K562 (cell line): Measurements from ENCODE around the gene STK4. TPM values are rescaled to one million over a fixed set of nuclear protein-coding genes. Genes with fewer than 3 reads are reported as not detected.

Experiments used
- BRD9 ChIP-seq: fragments of 450-650 bp; IDR thresholded peaks from 2 replicates; pipeline ENCODE4 v1.6.1; 2018; ENCODE audit warnings: low read depth; ENCODE audit not compliant: partially characterized antibody
- CBFA2T3 ChIP-seq: fragments of 450-650 bp; IDR thresholded peaks from 2 replicates; pipeline ENCODE4 v1.6.1; 2017
- CBFB ChIP-seq: sonication (generic); formaldehyde crosslinking; IDR thresholded peaks from 2 replicates; pipeline ENCODE4 v1.4.0; 2020; ENCODE audit warnings: mild to moderate bottlenecking, missing genetic modification reagents
- CCAR2 ChIP-seq: fragments of 200-400 bp; formaldehyde crosslinking; IDR thresholded peaks from 2 replicates; pipeline ENCODE4 v1.6.1; 2017; ENCODE audit warnings: mild to moderate bottlenecking, low read depth, low read length
- EGR1 ChIP-seq: fragments of 450-650 bp; conservative IDR thresholded peaks from 2 replicates; pipeline ENCODE4 v1.6.1; 2017; ENCODE audit warnings: mild to moderate bottlenecking
- ETV6 ChIP-seq, 3 experiments: fragments of 150-350 bp in 1 of 3; sonication (generic) in 1 of 3; formaldehyde crosslinking in 1 of 3; IDR thresholded peaks; 2 replicates each; pipeline versions ENCODE4 v1.6.1 to v1.8.0; 2014 to 2022; ENCODE audit warnings: borderline replicate concordance in 2 of 3, low read depth in 2 of 3, antibody characterized with exemption in 1 of 3, low read length in 1 of 3, mild to moderate bottlenecking in 1 of 3, missing genetic modification reagents in 1 of 3
- EWSR1 ChIP-seq: fragments of 450-650 bp; IDR thresholded peaks from 2 replicates; pipeline ENCODE4 v1.6.1; 2018; ENCODE audit warnings: borderline replicate concordance, mild to moderate bottlenecking, low read depth, moderate library complexity; ENCODE audit not compliant: partially characterized antibody
- FOXJ3 ChIP-seq: sonication (generic); formaldehyde crosslinking; IDR thresholded peaks from 2 replicates; pipeline ENCODE4 v1.4.0; 2020; ENCODE audit warnings: mild to moderate bottlenecking, missing genetic modification reagents
- FOXK1 ChIP-seq: sonication (generic); formaldehyde crosslinking; IDR thresholded peaks from 2 replicates; pipeline ENCODE4 v1.8.0; 2022; ENCODE audit warnings: missing genetic modification reagents, mild to moderate bottlenecking, borderline replicate concordance
- MAFF ChIP-seq: IDR thresholded peaks from 2 replicates; pipeline ENCODE4 v1.6.1; 2012; ENCODE audit warnings: low read length, improper control_type of control experiment
- MEIS2 ChIP-seq: fragments of 450-650 bp; IDR thresholded peaks from 2 replicates; pipeline ENCODE4 v1.6.1; 2014; ENCODE audit warnings: mild to moderate bottlenecking; ENCODE audit not compliant: partially characterized antibody
- RBM17 ChIP-seq: fragments of 200-400 bp; formaldehyde crosslinking; IDR thresholded peaks from 2 replicates; pipeline ENCODE4 v1.6.1; 2017; ENCODE audit warnings: low read depth, mild to moderate bottlenecking, low read length, borderline replicate concordance
- RBM25 ChIP-seq: fragments of 200-400 bp; formaldehyde crosslinking; IDR thresholded peaks from 2 replicates; pipeline ENCODE4 v1.6.1; 2018; ENCODE audit warnings: low read length, low read depth, moderate library complexity; ENCODE audit not compliant: severe bottlenecking
- RREB1 ChIP-seq: fragments of 250-450 bp; sonication (Bioruptor Pico); IDR thresholded peaks from 2 replicates; pipeline ENCODE4 v1.4.0; 2020
- TAF15 ChIP-seq: fragments of 200-400 bp; formaldehyde crosslinking; IDR thresholded peaks from 2 replicates; pipeline ENCODE4 v1.6.1; 2017; ENCODE audit warnings: mild to moderate bottlenecking, low read depth, low read length, moderate library complexity
- XRCC4 ChIP-seq: IDR thresholded peaks from one replicate; pipeline ENCODE4 v1.6.1; 2011; ENCODE audit not compliant: insufficient read depth, insufficient read length; ENCODE audit errors: extremely low read depth
- ZBTB8A ChIP-seq: fragments of 450-650 bp; IDR thresholded peaks from 2 replicates; pipeline ENCODE4 v1.6.1; 2018; ENCODE audit warnings: mild to moderate bottlenecking, moderate library complexity; ENCODE audit not compliant: partially characterized antibody
- ZEB2 ChIP-seq: fragments of 450-650 bp; IDR thresholded peaks from 2 replicates; pipeline ENCODE4 v1.6.1; 2016
- ZNF24 ChIP-seq: fragments of 450-650 bp; IDR thresholded peaks from 2 replicates; pipeline ENCODE4 v1.6.1; 2016
- ZNF583 ChIP-seq: fragments of 250-450 bp; sonication (Bioruptor Pico); IDR thresholded peaks from 2 replicates; pipeline ENCODE4 v1.4.0; 2020
- ZNF589 ChIP-seq: fragments of 200-800 bp; sonication (Bioruptor generic); IDR thresholded peaks from 2 replicates; pipeline ENCODE4 v1.6.1; 2016; ENCODE audit warnings: low read depth, missing genetic modification characterization, missing compliant biosample characterization
- ZNF740 ChIP-seq, 3 experiments: fragments of 200-800 bp in 1 of 3; sonication (Bioruptor generic) in 1 of 3; sonication (generic) in 1 of 3; formaldehyde crosslinking in 1 of 3; IDR thresholded peaks; 2 replicates each; pipeline versions ENCODE4 v1.6.1 to v1.8.0; 2016 to 2022; ENCODE audit warnings: mild to moderate bottlenecking in 2 of 3, missing compliant biosample characterization in 2 of 3, missing genetic modification characterization in 2 of 3, missing genetic modification reagents in 1 of 3
- ZNF778 ChIP-seq: fragments of 450-650 bp; formaldehyde crosslinking; IDR thresholded peaks from 2 replicates; pipeline ENCODE4 v1.4.0; 2020; ENCODE audit warnings: mild to moderate bottlenecking, moderate library complexity
- polyA plus RNA-seq, 8 experiments: library from polyadenylated mRNA; depleted of rRNA in 4 of 8; stranded (reverse) in 5 of 8; unstranded in 3 of 8; fragments of >200 nt; fragmentation: Nextera tagmentation in 2 of 8; fragmentation: Illumina TruSeq in 1 of 8; extraction: Ambion mirVana in 2 of 8; extraction: Trizol in 1 of 8; gene quantifications; 2 replicates each; pipeline versions ENCODE4 v1.2.1 to v1.2.3, GENCODE V29; 2011 to 2014; ENCODE audit warnings: inconsistent platforms in 1 of 8, missing spikeins in 1 of 8
- total RNA-seq, 7 experiments: library from RNA; depleted of rRNA in 6 of 7; stranded (reverse); fragments of >200 nt in 6 of 7; fragmentation: Illumina TruSeq in 2 of 7; extraction: Trizol in 2 of 7; gene quantifications; 2 replicates each; pipeline versions ENCODE4 v1.2.1 to v1.2.3, GENCODE V29; 2011 to 2021; ENCODE audit warnings: low replicate concordance in 1 of 7

STK4 gene
- total and polyA plus RNA-seq, 9 of the 15 experiments (the other 6 are each of a cell fraction or from before 2014, with no cell fraction given), result 11.9 to 30.6 (median 22.2) TPM

- TF ChIP-seq ETV6 (IDR thresholded peaks at IDR 0.05; ENCODE audit: borderline replicate concordance in 1 of 2, low read depth in 2 of 2, low read length in 1 of 2) (no peak), ETV6 (CRISPR knock-in tag; IDR thresholded peaks at IDR 0.05; ENCODE audit: borderline replicate concordance) (no peak), MAFF (no peak), ZNF778 (CRISPR knock-in tag) (no peak), ZEB2 (peak; percentile 97), CBFB (CRISPR knock-in tag) (no peak), TAF15 (no peak), ZNF589 (CRISPR knock-in tag) (0 out of 2 replicates have a peak, but pooled peaks have one; percentile 73), RBM17 (no peak), ZNF583 (0 out of 2 replicates have a peak, but pooled peaks have one; percentile 53), RBM25 (no peak), ZBTB8A (no peak), EGR1 (no peak), FOXK1 (CRISPR knock-in tag) (no peak), XRCC4 (no peak), RREB1 (CRISPR knock-in tag) (no peak), MEIS2 (peak; percentile 88), ZNF740 (CRISPR knock-in tag; IDR thresholded peaks at IDR 0.05) (no peak), ZNF740 (tag; IDR thresholded peaks at IDR 0.05) (no peak), BRD9 (peak; percentile 40), CCAR2 (no peak), ZNF24 (no peak), FOXJ3 (CRISPR knock-in tag) (no peak), CBFA2T3 (0 out of 2 replicates have a peak, but pooled peaks have one; percentile 10), EWSR1 (no peak)
These were observed 69.9 kb downstream of the STK4 start (continued) for GRCh38 chr20:45036044-45036755.
